ENCODE data around the gene ASB12. TPM values are rescaled to one million over a fixed set of nuclear protein-coding genes. Genes with fewer than 3 reads are reported as not detected.

The ASB12 gene
- total RNA-seq, 1 donor from 2014 or later = 0.33 TPM

GRCh38 chrX:64206556-64207162, 23.7 kb downstream of the ASB12 start:
- Mint-ChIP-seq H3K27ac (ENCODE audit: unreplicated experiment) (no peak overlapping the region), H3K27me3 (ENCODE audit: unreplicated experiment) (peaks cover 3% of the 10 kb centered on the region), H3K4me1 (ENCODE audit: unreplicated experiment) (no peaks in the 10 kb centered on the region), H3K4me3 (ENCODE audit: unreplicated experiment) (peak overlapping the region; percentile 80), H3K36me3 (ENCODE audit: low read depth, unreplicated experiment) (no peaks in the 10 kb centered on the region), H3K9me3 (ENCODE audit: unreplicated experiment) (no peaks in the 10 kb centered on the region)
- DNase-seq (ENCODE audit: low spot score) = no peak
- no peak for TF ChIP-seq CTCF (IDR thresholded peaks at IDR 0.05; ENCODE audit: unreplicated experiment)

GRCh38 chrX:64205735-64206501, 24.5 kb downstream of the ASB12 start:
- no peak for TF ChIP-seq CTCF (IDR thresholded peaks at IDR 0.05; ENCODE audit: unreplicated experiment)
- H3K4me1 Mint-ChIP-seq (ENCODE audit: unreplicated experiment) = no peaks in the 10 kb centered on the region
- H3K4me3 Mint-ChIP-seq (ENCODE audit: unreplicated experiment) = peak overlapping the region; percentile 80
- no peaks in the 10 kb centered on the region for H3K9me3 Mint-ChIP-seq (ENCODE audit: unreplicated experiment)
- H3K36me3 Mint-ChIP-seq (ENCODE audit: low read depth, unreplicated experiment) = no peaks in the 10 kb centered on the region
- DNase-seq (ENCODE audit: low spot score) = peak; percentile 72
- H3K27me3 Mint-ChIP-seq (ENCODE audit: unreplicated experiment) = peaks cover 3% of the 10 kb centered on the region
- no peak overlapping the region for H3K27ac Mint-ChIP-seq (ENCODE audit: unreplicated experiment)

GRCh38 chrX:64205441-64205734, 25.0 kb downstream of the ASB12 start, which contains the start of gene AMER1:
AMER1 (minus strand) TSS chrX:64205708; CDS start chrX:64193286, 12,422 bp downstream.
- no peaks in the 10 kb centered on the region for H3K4me1 Mint-ChIP-seq (ENCODE audit: unreplicated experiment)
- TF ChIP-seq CTCF (IDR thresholded peaks at IDR 0.05; ENCODE audit: unreplicated experiment) = no peak
- DNase-seq (ENCODE audit: low spot score) = no peak
- H3K4me3 Mint-ChIP-seq (ENCODE audit: unreplicated experiment) = peak within 1 kb of the TSS; percentile 87
- H3K27me3 Mint-ChIP-seq (ENCODE audit: unreplicated experiment) = peaks cover 3% of the 10 kb centered on the region
- H3K36me3 Mint-ChIP-seq (ENCODE audit: low read depth, unreplicated experiment) = no peaks in the 10 kb centered on the region
- H3K9me3 Mint-ChIP-seq (ENCODE audit: unreplicated experiment) = no peaks in the 10 kb centered on the region
- H3K27ac Mint-ChIP-seq (ENCODE audit: unreplicated experiment) = no peak within 1 kb of the TSS

- Mint-ChIP-seq H3K4me1 (ENCODE audit: unreplicated experiment) (no peaks in the 10 kb centered on the region), H3K9me3 (ENCODE audit: unreplicated experiment) (no peaks in the 10 kb centered on the region), H3K27me3 (ENCODE audit: unreplicated experiment) (peaks cover 3% of the 10 kb centered on the region), H3K27ac (ENCODE audit: unreplicated experiment) (no peak overlapping the region), H3K36me3 (ENCODE audit: low read depth, unreplicated experiment) (no peaks in the 10 kb centered on the region), H3K4me3 (ENCODE audit: unreplicated experiment) (peak overlapping the region; percentile 87)
- peak; percentile 18 for DNase-seq (ENCODE audit: low spot score)
- no peak for TF ChIP-seq CTCF (IDR thresholded peaks at IDR 0.05; ENCODE audit: unreplicated experiment)
These were observed 25.5 kb downstream of the ASB12 start for GRCh38 chrX:64204701-64205440.
